VCaP (cell line): ENCODE measurements around the gene ADAMTS14.

ENCODE experiments used
- H3K27ac ChIP-seq: fragments of 450-650 bp; 2 replicates; pipeline ENCODE4 v1.5.1; 2017
- CTCF ChIP-seq: fragments of 450-650 bp; conservative IDR thresholded peaks from 2 replicates; pipeline ENCODE4 v1.5.1; 2017; ENCODE audit warnings: mild to moderate bottlenecking, moderate library complexity

The ADAMTS14 gene

DNA sequence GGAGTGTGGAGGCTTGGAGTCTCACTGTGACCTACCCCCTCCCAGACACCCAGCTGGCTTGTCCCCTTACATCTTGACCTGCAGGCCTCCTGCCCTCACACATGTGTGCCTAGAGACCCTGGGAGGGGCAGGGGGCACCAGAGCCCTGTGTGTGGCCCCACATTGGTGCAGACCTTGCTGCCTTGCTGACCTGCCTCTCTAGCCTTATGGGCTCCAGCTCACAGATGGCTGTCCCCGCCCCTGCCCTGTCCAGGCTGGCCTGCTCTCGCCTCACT is 9.4 kb downstream of the ADAMTS14 start:
- H3K27ac ChIP-seq = no peak overlapping the region
- no peak for TF ChIP-seq CTCF

GRCh38 chr10:70682920-70683600 is 10.8 kb downstream of the ADAMTS14 start:
- H3K27ac ChIP-seq = no peak overlapping the region
- TF ChIP-seq CTCF = no peak

DNA sequence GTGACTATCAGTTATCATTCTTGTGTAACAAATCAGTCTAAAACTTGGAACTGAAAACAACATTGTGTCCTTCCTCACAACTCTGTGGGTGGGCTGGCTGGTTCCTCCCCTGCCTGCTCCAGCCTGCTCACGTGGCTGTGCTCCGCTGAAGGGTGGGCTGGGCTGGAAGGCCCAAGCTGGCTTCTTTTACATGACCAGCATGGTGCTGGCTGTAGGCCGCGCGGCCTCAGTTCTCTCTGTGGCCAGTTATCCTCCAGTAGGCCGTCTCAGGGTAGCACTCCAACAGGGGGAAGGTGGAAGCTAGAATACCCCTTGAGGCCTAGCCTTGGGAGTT is 11.3 kb downstream of the ADAMTS14 start:
- no peak overlapping the region for H3K27ac ChIP-seq
- no peak for TF ChIP-seq CTCF

DNA sequence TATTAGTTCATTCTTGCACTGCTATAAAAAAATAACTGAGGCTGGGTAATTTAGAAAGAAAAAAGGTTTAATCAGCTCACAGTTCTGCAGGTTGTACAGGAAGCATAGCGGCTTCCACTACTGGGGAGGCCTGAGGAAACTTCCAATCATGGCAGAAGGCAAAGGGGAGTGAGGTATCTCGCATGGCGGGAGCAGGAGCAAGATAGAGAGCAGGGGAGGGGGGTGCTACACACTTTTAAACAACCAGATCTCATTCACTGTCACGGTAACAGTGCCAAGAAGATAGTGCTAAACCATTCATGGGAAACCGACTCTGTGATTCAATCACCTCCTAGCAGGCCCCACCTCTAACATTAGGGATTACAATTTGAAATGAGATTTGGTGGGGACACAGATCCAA is 11.6 kb downstream of the ADAMTS14 start:
- no peak overlapping the region for H3K27ac ChIP-seq
- no peak for TF ChIP-seq CTCF

DNA sequence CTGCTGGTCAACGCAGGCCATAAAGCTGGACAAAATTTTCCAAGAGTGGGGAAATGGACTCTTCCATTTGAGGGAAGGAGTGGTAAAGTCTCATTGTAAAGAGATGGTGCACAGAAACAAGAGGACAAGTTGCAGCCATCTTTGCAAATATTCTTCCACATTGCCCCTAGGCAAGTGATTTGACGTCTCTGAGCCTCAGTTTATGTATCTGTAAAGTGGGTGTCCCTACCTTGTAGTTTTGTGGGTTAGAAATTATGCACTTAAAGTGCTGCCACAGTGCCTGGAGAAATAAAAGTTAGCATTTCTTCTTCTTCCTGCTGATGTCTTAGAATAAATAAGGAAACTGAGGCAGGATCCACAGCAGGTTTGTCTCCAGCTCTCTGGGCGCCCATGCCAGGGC is 12.1 kb downstream of the ADAMTS14 start:
- no peak overlapping the region for H3K27ac ChIP-seq
- no peak for TF ChIP-seq CTCF

- TF ChIP-seq CTCF = no peak
- H3K27ac ChIP-seq = no peak overlapping the region
Measured at GRCh38 chr10:70684839-70685454, 12.6 kb downstream of the ADAMTS14 start.

- no peak overlapping the region for H3K27ac ChIP-seq
- TF ChIP-seq CTCF = no peak
Measured at GRCh38 chr10:70685455-70685911, 13.2 kb downstream of the ADAMTS14 start.
